Activated naive CD8-positive, alpha-beta T cell treated with anti-CD3 and anti-CD28 coated beads, Interleukin-2, amount 50 U/mL, for 24 hours (primary cell): ENCODE measurements around the gene MYO1B.

Experiments
- ATAC-seq: fragments of 150-1000 bp; cut with Tn5 transposase; one replicate; pipeline ENCODE4 v1.10.0; 2021
- DNase-seq: peaks from one replicate; pipeline ENCODE4 v3.0.0; 2021
- H3K27ac Mint-ChIP-seq: one replicate; pipeline ENCODE4 v1.8.0; 2021; ENCODE audit warnings: mild to moderate bottlenecking, mixed read lengths
- H3K27me3 Mint-ChIP-seq: one replicate; pipeline ENCODE4 v1.8.0; 2021; ENCODE audit warnings: mixed read lengths
- H3K36me3 Mint-ChIP-seq: one replicate; pipeline ENCODE4 v1.8.0; 2021; ENCODE audit warnings: low read depth, mixed read lengths
- H3K4me1 Mint-ChIP-seq: one replicate; pipeline ENCODE4 v1.8.0; 2021; ENCODE audit warnings: mixed read lengths
- H3K4me3 Mint-ChIP-seq: one replicate; pipeline ENCODE4 v1.8.0; 2021; ENCODE audit warnings: mild to moderate bottlenecking, moderate library complexity, mixed read lengths
- H3K9me3 Mint-ChIP-seq: one replicate; pipeline ENCODE4 v1.8.0; 2021; ENCODE audit warnings: mixed read lengths

The MYO1B gene

DNA sequence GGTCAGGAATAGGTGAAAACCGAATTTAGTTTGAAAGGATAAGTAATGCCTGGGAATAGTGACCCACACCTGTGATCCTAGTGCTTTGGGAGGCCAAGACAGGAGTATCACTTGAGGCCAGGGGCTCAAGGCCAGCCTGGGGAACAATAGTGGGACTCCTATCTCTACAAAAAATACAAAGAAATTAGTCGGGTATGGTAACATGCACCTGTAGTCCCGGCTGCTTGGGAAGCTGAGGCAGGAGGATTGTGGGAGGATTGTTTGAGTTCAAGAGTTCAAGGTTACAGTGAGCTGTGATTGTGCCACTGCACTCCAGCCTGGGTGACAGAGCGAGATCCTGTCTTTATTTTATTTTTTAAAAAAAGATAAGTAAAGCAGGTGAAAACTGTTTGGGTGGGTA is 3.8 kb upstream of the MYO1B start:
- Mint-ChIP-seq H3K4me3 (no peak overlapping the region), H3K27ac (no peak overlapping the region), H3K4me1 (peaks cover 3% of the 10 kb centered on the region), H3K36me3 (no peaks in the 10 kb centered on the region), H3K9me3 (peaks cover 8% of the 10 kb centered on the region), H3K27me3 (peaks cover 14% of the 10 kb centered on the region)
- DNase-seq (no peak), ATAC-seq (no peak)

DNA sequence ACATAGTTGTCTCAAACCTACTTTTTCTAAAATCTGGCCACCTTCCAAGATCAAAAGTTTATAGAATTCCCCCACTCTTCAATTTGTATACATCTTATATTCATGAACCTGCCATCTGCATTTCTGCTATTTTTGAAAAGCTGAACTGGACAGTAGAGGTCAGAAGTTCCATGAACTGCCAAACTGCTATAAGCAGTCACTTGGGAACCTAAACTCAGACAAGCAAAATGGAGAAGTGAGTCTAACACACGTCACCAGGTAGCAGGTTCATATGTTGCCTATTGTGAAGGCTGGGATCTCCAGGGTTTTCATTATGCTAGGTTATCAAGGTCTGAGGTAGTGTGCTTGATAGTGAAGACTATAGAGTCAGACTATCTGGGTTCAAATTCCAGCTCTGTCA is 2.0 kb upstream of the MYO1B start:
- ATAC-seq (no peak), DNase-seq (no peak)
- peaks cover 18% of the 10 kb centered on the region for H3K4me1 Mint-ChIP-seq
- H3K36me3 Mint-ChIP-seq, result no peaks in the 10 kb centered on the region
- no peak overlapping the region for H3K4me3 Mint-ChIP-seq
- peaks cover 8% of the 10 kb centered on the region for H3K9me3 Mint-ChIP-seq
- H3K27me3 Mint-ChIP-seq, result peaks cover 20% of the 10 kb centered on the region
- H3K27ac Mint-ChIP-seq, result no peak overlapping the region

DNA sequence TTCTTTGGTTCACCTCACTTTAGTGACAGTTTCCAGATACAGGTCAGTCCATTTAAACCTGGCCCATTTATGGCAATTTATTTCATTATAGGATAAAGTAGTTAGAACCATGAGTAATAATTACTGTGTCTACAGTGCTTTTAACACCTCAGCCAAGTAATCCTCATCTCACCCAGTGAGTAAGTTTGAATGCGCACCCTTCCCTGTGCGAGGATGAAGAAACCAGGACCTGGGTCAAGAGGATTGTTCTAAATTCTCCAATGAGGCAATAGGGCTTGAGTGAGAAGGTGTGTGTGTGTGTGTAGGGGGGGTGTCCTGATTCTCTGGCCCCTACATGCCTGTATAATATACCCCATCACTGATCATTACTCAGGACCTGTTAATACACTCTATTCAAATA is 854 bp upstream of the MYO1B start:
- peaks cover 18% of the 10 kb centered on the region for H3K4me1 Mint-ChIP-seq
- no peaks in the 10 kb centered on the region for H3K36me3 Mint-ChIP-seq
- peaks cover 20% of the 10 kb centered on the region for H3K27me3 Mint-ChIP-seq
- ATAC-seq, result no peak
- DNase-seq, result no peak
- peaks cover 8% of the 10 kb centered on the region for H3K9me3 Mint-ChIP-seq
- peak overlapping the region; percentile 60 for H3K4me3 Mint-ChIP-seq
- H3K27ac Mint-ChIP-seq, result no peak overlapping the region

DNA sequence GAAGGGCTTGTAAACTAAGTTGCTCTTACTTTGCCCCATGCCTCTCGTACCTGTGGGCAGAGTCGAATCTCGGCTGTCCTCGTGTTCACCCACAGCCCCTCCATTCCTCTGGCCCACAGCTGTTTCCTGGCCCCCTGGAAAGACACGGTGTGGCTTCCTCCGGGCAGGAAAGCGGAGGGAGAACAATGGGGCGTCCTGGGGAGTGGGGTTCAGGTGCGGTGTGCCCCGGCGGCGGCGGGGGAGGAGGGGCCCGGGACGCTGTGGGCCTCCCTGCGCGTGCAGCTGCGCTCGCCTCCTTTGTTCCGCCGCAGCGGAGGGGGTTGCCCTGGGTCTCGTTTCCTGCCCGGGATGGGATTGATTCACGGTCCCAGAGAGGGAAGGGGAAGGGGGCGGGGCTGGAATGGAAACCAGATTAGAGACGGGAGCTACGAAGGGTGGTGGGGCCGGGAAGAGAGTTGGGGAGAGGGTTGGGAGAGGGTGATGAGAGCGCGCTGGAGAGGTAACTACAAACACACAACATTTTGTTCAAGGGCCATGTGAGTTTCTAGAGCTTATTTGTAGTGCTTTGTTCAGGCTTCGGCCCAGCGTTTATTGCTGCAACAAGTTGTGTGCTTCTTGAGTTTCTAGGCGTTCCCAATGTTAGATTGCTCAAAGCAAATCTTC is 796 bp downstream of the MYO1B start:
- ATAC-seq (peak; percentile 27), DNase-seq (peak; percentile 58)
- peaks cover 21% of the 10 kb centered on the region for H3K4me1 Mint-ChIP-seq
- peak overlapping the region; percentile 77 for H3K4me3 Mint-ChIP-seq
- peaks cover 8% of the 10 kb centered on the region for H3K9me3 Mint-ChIP-seq
- peaks cover 20% of the 10 kb centered on the region for H3K27me3 Mint-ChIP-seq
- H3K27ac Mint-ChIP-seq, result peak overlapping the region; percentile 41
- H3K36me3 Mint-ChIP-seq, result no peaks in the 10 kb centered on the region

DNA sequence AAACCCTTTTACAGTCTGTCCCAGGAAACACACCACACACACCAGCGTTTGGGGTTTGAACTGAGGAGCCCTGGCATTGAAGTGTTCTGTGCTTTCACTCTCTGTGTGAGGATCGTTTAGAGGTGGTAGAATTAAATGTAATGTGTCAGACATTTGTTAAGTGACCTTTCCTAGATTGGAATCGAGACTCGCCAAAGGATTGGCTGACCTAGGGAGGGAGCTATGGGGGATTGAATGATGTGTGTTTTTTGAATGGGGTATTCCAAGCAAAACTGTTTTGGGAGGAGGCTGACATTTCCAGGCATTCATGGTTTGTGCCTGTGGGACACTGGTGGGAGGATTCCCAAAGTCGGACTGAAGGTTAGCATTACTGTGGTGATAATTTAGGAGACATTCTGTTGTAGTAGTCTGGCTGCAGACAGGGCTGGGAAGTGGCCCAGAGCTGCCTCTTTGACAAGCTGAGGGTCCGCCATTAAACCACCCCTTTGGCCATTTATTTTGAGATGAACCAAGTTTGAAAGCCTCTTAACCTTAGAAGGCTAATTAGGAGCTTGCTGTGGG is 1.7 kb downstream of the MYO1B start:
- no peaks in the 10 kb centered on the region for H3K36me3 Mint-ChIP-seq
- DNase-seq, result no peak
- H3K27me3 Mint-ChIP-seq, result peaks cover 20% of the 10 kb centered on the region
- peaks cover 21% of the 10 kb centered on the region for H3K4me1 Mint-ChIP-seq
- peak overlapping the region; percentile 77 for H3K4me3 Mint-ChIP-seq
- ATAC-seq, result no peak
- peaks cover 8% of the 10 kb centered on the region for H3K9me3 Mint-ChIP-seq
- no peak overlapping the region for H3K27ac Mint-ChIP-seq

DNA sequence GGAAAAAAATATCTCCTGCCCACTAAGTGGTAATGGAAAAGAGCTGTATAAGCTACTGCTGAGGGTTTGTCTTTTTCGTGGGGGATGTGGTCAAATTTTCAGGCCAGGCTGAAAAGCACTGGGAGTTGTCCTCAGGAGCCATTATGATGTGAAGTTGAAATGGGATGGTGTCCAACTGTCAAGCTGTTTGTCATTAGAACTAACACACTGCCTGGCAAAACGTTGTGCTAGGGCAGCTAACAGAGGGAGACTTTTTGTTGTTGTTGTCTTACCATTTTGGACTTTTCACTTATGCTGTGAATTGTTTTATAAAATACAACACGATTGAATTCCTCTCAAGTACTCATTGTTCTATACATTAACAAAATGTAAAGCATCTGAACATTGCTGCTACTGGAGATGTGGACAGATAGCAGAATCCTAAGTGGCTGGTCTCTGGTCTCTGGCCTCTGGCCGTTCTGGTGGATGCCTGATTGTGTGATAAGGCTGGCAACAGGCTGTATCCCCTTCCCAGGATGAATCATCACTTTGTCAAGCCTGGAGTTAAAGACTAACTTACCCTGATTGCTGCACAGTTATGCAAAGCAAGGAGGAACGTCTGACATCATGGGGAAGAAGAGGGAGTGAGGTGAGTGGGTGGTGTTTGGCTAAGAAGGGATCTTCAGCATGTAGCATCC is 2.3 kb downstream of the MYO1B start:
- no peak for DNase-seq
- Mint-ChIP-seq H3K9me3 (peaks cover 8% of the 10 kb centered on the region), H3K27me3 (peaks cover 20% of the 10 kb centered on the region), H3K4me1 (peaks cover 21% of the 10 kb centered on the region), H3K36me3 (no peaks in the 10 kb centered on the region), H3K4me3 (peak overlapping the region; percentile 77), H3K27ac (peak overlapping the region; percentile 34)
- ATAC-seq, result no peak

DNA sequence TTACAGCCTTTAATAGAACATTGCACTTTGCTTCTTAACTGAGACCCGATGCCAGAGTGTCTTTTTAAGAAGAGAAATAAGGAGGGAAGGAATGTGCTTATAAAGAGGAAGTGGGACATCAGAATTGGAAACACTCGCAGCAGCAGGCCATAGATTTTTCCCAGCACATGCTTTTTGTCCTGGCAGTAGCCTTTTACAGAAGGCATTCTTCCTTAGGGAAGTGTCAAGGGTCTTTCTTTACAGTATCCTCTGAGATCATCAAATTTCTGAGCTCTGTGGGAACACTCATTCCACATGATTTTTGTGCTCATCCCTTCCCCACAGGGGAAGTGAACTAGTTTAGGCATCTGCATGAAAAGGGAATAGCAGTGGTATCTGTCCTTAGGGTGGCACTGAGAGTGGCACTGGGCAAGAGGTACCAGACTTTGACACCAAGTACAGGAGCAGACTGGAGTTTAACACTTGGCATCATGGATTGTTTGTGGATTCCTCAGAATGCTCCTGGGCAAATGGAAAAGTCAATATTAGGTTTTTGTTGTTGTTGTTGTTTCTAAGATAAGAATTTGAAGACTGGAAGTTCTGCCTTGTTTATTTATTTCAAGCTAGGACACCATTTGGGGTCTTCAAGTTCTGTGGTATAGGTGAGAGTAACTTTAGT is 4.1 kb downstream of the MYO1B start:
- Mint-ChIP-seq H3K9me3 (no peaks in the 10 kb centered on the region), H3K4me3 (no peak overlapping the region), H3K27ac (no peak overlapping the region), H3K27me3 (peaks cover 13% of the 10 kb centered on the region), H3K36me3 (no peaks in the 10 kb centered on the region), H3K4me1 (peaks cover 21% of the 10 kb centered on the region)
- ATAC-seq, result no peak
- DNase-seq, result no peak

DNA sequence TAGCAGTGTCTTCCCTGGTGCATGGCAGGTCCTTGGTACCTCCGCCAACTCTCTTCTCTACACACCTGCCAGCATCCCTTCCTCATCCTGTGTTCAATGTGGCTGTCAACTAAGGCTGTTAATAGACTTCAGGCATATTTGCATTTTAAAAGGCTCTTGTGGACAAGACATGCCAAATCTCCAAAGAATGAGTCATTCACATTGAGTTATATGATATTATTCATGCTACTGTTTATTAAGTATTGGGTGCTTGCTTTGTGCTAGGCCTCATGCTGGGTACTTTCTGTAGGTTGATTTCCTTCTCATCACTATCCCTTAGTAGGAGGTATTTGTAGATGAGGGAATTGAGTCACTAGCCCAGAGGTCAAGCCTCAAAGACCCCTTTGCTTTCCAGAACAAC is 5.2 kb downstream of the MYO1B start:
- H3K36me3 Mint-ChIP-seq, result no peaks in the 10 kb centered on the region
- H3K4me1 Mint-ChIP-seq, result peaks cover 21% of the 10 kb centered on the region
- H3K4me3 Mint-ChIP-seq, result no peak overlapping the region
- H3K27ac Mint-ChIP-seq, result no peak overlapping the region
- H3K27me3 Mint-ChIP-seq, result peaks cover 11% of the 10 kb centered on the region
- ATAC-seq (no peak), DNase-seq (no peak)
- no peaks in the 10 kb centered on the region for H3K9me3 Mint-ChIP-seq

DNA sequence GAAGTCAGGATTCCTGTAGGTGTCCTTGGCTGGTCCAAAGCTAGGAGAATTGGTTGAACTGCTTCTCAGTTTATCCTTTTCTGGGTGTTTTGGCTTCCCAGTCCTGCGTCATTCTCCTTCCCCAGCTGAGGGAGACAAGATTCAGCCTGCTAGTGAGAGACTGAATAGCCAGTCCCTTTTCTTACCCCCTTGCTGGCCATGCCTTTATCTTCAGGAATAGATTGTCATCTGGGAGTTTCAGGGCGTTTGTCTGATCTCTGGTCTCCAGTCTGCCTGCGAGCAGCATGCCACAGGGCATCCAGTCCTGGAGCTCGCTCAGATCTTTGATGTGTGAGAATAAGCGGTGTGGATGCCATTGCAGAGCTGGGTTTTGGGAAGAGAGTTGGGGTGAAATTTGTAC is 5.8 kb downstream of the MYO1B start:
- no peaks in the 10 kb centered on the region for H3K9me3 Mint-ChIP-seq

DNA sequence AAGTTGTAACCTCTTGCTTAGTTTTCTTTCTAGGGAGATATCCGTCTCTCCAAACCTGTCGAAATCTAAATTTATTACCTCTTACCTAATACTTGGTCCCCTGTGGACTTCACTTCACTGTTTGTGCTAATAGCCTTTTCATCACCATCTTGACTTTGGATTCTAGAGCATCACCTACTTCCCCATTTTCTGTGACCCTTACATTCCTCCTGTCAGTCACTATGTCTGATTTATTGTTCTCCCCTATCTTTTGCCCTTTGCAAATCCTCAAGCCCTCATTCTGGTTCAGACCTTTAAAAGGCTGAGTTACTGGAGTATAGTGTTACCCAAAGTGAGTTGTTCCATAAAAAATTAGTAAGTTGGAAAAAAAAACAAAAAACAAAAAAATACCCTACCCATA is 7.5 kb downstream of the MYO1B start:
- Mint-ChIP-seq H3K4me1 (peaks cover 6% of the 10 kb centered on the region), H3K36me3 (no peaks in the 10 kb centered on the region), H3K27me3 (peaks cover 2% of the 10 kb centered on the region), H3K27ac (no peak overlapping the region), H3K4me3 (no peak overlapping the region), H3K9me3 (no peaks in the 10 kb centered on the region)
- no peak for ATAC-seq
- no peak for DNase-seq

More for the DNA sequence above, 5.8 kb downstream of the MYO1B start:
- ATAC-seq, result no peak
- Mint-ChIP-seq H3K4me1 (peaks cover 21% of the 10 kb centered on the region), H3K4me3 (no peak overlapping the region), H3K27me3 (peaks cover 11% of the 10 kb centered on the region), H3K36me3 (no peaks in the 10 kb centered on the region), H3K27ac (no peak overlapping the region)
- DNase-seq, result no peak

DNA sequence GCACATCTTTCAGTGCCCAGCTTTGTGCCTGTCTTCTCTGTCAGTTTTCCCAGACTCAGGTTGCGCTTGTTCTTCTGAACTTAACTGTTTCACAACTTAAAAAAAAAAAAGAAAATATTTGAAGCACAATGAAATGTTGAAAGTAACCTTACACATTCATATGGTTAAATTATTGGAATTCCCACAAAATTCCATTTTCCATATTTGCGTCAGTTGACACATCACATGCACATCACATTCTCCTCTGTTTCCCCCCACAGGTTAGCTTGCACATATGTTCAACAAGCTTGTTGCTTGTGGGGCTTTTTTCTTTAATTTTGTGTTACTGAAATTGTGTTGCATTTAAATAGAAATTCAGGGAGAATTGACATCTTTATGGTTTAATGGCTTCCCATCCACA is 8.3 kb downstream of the MYO1B start:
- no peaks in the 10 kb centered on the region for H3K36me3 Mint-ChIP-seq
- no peak overlapping the region for H3K27ac Mint-ChIP-seq
- H3K4me1 Mint-ChIP-seq, result peaks cover 3% of the 10 kb centered on the region
- H3K9me3 Mint-ChIP-seq, result no peaks in the 10 kb centered on the region
- H3K27me3 Mint-ChIP-seq, result peaks cover 2% of the 10 kb centered on the region
- DNase-seq, result no peak
- H3K4me3 Mint-ChIP-seq, result no peak overlapping the region
- no peak for ATAC-seq

DNA sequence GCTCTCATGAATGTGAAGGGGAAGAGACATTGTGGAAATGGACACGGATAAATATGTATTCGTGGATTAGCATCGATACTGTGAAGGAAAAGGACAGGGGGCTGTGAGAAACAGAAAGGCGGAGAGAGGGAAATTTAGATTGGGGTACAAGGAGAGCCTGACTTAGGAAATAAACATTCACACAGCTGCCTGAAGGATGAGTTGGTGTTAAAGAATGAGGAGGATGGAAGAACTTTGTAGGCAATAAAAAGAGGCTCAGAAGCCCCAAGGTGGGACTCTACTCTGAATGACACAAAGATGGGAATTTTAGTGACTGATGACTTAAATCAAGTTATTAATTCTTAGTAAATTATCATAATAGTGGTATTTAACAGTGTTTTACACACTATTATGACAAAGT is 10.1 kb downstream of the MYO1B start:
- Mint-ChIP-seq H3K4me1 (peaks cover 2% of the 10 kb centered on the region), H3K27ac (no peak overlapping the region), H3K4me3 (no peak overlapping the region), H3K9me3 (no peaks in the 10 kb centered on the region), H3K36me3 (no peaks in the 10 kb centered on the region), H3K27me3 (peaks cover 2% of the 10 kb centered on the region)
- DNase-seq (no peak), ATAC-seq (no peak)

DNA sequence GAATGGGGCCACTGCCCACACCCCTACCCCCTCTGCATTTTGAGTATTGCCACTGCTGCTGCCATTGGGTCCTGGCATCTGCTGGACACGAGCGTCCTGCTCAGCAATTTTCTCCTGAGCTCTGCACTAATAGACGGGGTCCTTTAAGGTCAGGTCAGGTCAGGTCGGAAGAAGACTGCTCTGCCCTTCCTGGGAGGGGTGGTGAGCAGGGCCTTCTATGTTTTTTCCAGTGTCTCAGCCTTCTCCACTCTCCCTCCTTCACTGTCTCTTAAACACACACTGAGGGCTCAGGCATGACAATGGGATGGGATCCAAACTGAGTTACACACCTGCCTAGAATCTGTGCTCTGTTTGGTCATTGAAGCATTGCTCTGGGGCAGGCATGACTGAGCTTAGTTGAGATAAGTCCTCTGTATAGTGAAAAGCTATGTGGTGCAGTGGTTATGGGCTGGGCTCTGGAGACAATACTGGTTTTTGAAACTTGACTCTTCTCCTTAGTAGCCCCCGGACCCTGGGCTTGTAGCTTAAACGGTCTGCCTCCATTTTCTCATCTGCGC is 10.6 kb downstream of the MYO1B start:
- H3K27me3 Mint-ChIP-seq, result peaks cover 2% of the 10 kb centered on the region
- H3K4me3 Mint-ChIP-seq, result no peak overlapping the region
- ATAC-seq, result no peak
- H3K9me3 Mint-ChIP-seq, result no peaks in the 10 kb centered on the region
- no peaks in the 10 kb centered on the region for H3K4me1 Mint-ChIP-seq
- DNase-seq, result no peak
- H3K36me3 Mint-ChIP-seq, result no peaks in the 10 kb centered on the region
- no peak overlapping the region for H3K27ac Mint-ChIP-seq

DNA sequence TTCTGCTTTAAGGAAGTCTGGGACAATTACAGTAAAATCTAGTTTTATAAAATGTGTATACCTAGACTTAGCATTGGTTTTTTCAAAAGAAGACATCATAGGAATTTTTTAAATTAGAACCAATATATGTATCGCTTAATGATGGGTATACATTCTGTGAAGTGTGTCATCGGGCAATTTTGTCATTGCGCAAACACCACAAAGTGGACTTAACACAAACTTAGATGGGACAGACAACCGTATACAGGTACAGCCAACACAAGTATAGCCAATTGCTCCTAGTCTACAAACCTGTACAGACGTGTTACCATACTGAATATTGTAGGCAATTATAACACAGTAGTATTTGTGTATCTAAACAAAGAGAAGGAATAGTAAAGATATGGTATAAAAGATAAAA is 12.7 kb downstream of the MYO1B start:
- no peaks in the 10 kb centered on the region for H3K9me3 Mint-ChIP-seq
- peaks cover 2% of the 10 kb centered on the region for H3K27me3 Mint-ChIP-seq
- H3K36me3 Mint-ChIP-seq, result no peaks in the 10 kb centered on the region
- no peak for ATAC-seq
- no peaks in the 10 kb centered on the region for H3K4me1 Mint-ChIP-seq
- no peak for DNase-seq
- no peak overlapping the region for H3K4me3 Mint-ChIP-seq
- H3K27ac Mint-ChIP-seq, result no peak overlapping the region

DNA sequence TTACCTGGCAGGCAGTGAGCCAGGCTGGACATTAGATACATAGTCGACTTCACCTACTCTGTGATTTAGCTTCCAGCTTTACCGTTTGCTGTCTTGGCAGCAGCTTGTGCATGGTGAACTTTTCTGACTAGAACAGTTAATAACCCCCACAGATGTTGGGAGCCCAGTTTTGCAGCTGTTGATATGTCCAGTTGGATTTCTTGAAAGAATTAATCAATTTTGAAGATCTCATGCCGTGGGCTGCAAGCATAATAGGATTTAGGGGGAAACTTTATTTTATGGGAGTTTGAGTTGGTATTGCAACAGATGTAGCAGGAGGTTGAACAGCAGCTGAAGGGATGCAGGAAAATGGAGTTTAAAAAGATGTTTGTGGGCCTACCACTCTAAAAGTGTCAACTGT is 13.8 kb downstream of the MYO1B start:
- Mint-ChIP-seq H3K9me3 (no peaks in the 10 kb centered on the region), H3K36me3 (no peaks in the 10 kb centered on the region), H3K27me3 (peaks cover 2% of the 10 kb centered on the region), H3K27ac (no peak overlapping the region), H3K4me1 (no peaks in the 10 kb centered on the region), H3K4me3 (no peak overlapping the region)
- ATAC-seq (no peak), DNase-seq (no peak)
